ENCODE measurements around the gene DPP4. TPM values are rescaled to one million over a fixed set of nuclear protein-coding genes. Genes with fewer than 3 reads are reported as not detected.
A peak's percentile ranks its signal among the peaks of the same experiment; 100 is the strongest.

Gene DPP4
- total and polyA plus RNA-seq, 8 donors: 0.15 to 30.1 (median 2.4) TPM

GRCh38 chr2:162012565-162013058 is 61.4 kb downstream of the DPP4 start:
- Histone ChIP-seq H3K36me3 (no peaks in the 10 kb centered on the region), H3K27ac (no peak overlapping the region), H3K9me3 (no peaks in the 10 kb centered on the region), H3K4me1 (peaks cover 0 to 6% (median 0%) of the 10 kb centered on the region in 4 donors), H3K4me3 (no peak overlapping the region), H3K27me3 (no peaks in the 10 kb centered on the region)
- 45 to 65% (median 53%) methylated on average over 2 of the region's 2 CpGs for WGBS, 5 donors
- TF ChIP-seq POLR2AphosphoS5 (IDR thresholded peaks at IDR 0.05): no peak
- no peak for DNase-seq
- intact Hi-C loops (cut with DNase I; ENCODE audit: low total_unique reads): no loop called here

- no peaks in the 10 kb centered on the region for H3K27me3 ChIP-seq
- H3K4me1 ChIP-seq: peaks cover 0 to 6% (median 0%) of the 10 kb centered on the region in 4 donors
- 71 to 77% (median 75%) methylated on average over 2 of the region's 2 CpGs for WGBS, 5 donors
- H3K27ac ChIP-seq: no peak overlapping the region
- H3K4me3 ChIP-seq: no peak overlapping the region
- TF ChIP-seq POLR2A (IDR thresholded peaks at IDR 0.05) (no peak), POLR2AphosphoS5 (IDR thresholded peaks at IDR 0.05) (no peak), EP300 (IDR thresholded peaks at IDR 0.05) (no peak), CTCF (IDR thresholded peaks at IDR 0.05) (no peak)
- H3K9me3 ChIP-seq: no peaks in the 10 kb centered on the region
- DNase-seq: peak in 1 of 2 donors; percentile 53
- intact Hi-C loops (cut with DNase I; ENCODE audit: low total_unique reads): no loop called here
- H3K36me3 ChIP-seq: no peaks in the 10 kb centered on the region
Observed at GRCh38 chr2:162011706-162012564, 62.1 kb downstream of the DPP4 start.

GRCh38 chr2:162009543-162009942 is 64.5 kb downstream of the DPP4 start:
- H3K36me3 ChIP-seq: no peaks in the 10 kb centered on the region
- H3K4me1 ChIP-seq: peaks cover 0 to 6% (median 0%) of the 10 kb centered on the region in 4 donors
- H3K27ac ChIP-seq: no peak overlapping the region
- WGBS, 5 donors: 0 to 71% (median 35%) methylated on average over 2 of the region's 2 CpGs
- intact Hi-C loops (cut with DNase I; ENCODE audit: low total_unique reads): no loop called here
- no peak overlapping the region for H3K4me3 ChIP-seq
- no peaks in the 10 kb centered on the region for H3K27me3 ChIP-seq
- no peaks in the 10 kb centered on the region for H3K9me3 ChIP-seq
- no peak for TF ChIP-seq EP300 (IDR thresholded peaks at IDR 0.05)
- TF ChIP-seq POLR2A (IDR thresholded peaks at IDR 0.05): no peak
- TF ChIP-seq POLR2AphosphoS5 (IDR thresholded peaks at IDR 0.05): no peak
- TF ChIP-seq CTCF (IDR thresholded peaks at IDR 0.05): no peak
- no peak for DNase-seq

GRCh38 chr2:162007447-162008040 is 66.5 kb downstream of the DPP4 start:
- peak in 5 of 7 experiments; percentile 16 to 71 (median 47) for TF ChIP-seq CTCF (IDR thresholded peaks at IDR 0.05)
- no peak for TF ChIP-seq EP300 (IDR thresholded peaks at IDR 0.05)
- no peak for TF ChIP-seq POLR2A (IDR thresholded peaks at IDR 0.05)
- TF ChIP-seq POLR2AphosphoS5 (IDR thresholded peaks at IDR 0.05): no peak
- no peak overlapping the region for H3K4me3 ChIP-seq
- H3K36me3 ChIP-seq: no peaks in the 10 kb centered on the region
- intact Hi-C loops (cut with DNase I; ENCODE audit: low total_unique reads): no loop called here
- 68 to 80% (median 75%) methylated on average over 3 of the region's 3 CpGs for WGBS, 5 donors
- H3K27ac ChIP-seq: no peak overlapping the region
- DNase-seq: no peak
- H3K4me1 ChIP-seq: peaks cover 0 to 4% (median 0%) of the 10 kb centered on the region in 4 donors
- H3K27me3 ChIP-seq: no peaks in the 10 kb centered on the region
- H3K9me3 ChIP-seq: no peaks in the 10 kb centered on the region
